H1 (cell line): ENCODE measurements around the gene CTSW. TPM values are rescaled to one million over a fixed set of nuclear protein-coding genes. Genes with fewer than 3 reads are reported as not detected.
"Not testable (repeated sequence)": the region's sequence is repeated elsewhere in the genome, so short reads cannot be mapped to it uniquely, and the experiment has no call there.

Experiments used
- CTCF ChIA-PET: fragments of 300-600 bp; sonication (Branson Sonifier 250); formaldehyde crosslinking; loops from one replicate; lab custom pipeline; 2021; ENCODE audit not compliant: partially characterized antibody; lab: Charles Lee
- POLR2A ChIA-PET: fragments of 300-600 bp; sonication (Branson Sonifier 250); formaldehyde crosslinking; loops from one replicate; lab custom pipeline; 2021; ENCODE audit warnings: inconsistent platforms; ENCODE audit not compliant: partially characterized antibody; lab: Charles Lee
- DNase-seq, 2 experiments: peaks; one replicate each; pipeline versions ENCODE4 v3.0.0 to v3.0.0-alpha.2; 2010 to 2022; ENCODE audit warnings: low spot score in 2 of 2, low read depth in 1 of 2, mixed read lengths in 1 of 2
- FAIRE-seq: peaks from 2 replicates; lab custom pipeline; 2011; peaks lifted over from hg19 to GRCh38; lab: Jason Lieb, UNC
- H2AFZ ChIP-seq: 2 replicates; pipeline ENCODE4 v1.8.1; 2012; ENCODE audit warnings: low read length, inconsistent platforms
- H2AK5ac ChIP-seq: 2 replicates; pipeline ENCODE4 v1.6.1; 2013; ENCODE audit warnings: low read depth, low read length
- H2BK120ac ChIP-seq: replicated peaks from 2 replicates; pipeline ENCODE3; 2013; ENCODE audit warnings: low read depth, low read length, inconsistent platforms
- H2BK12ac ChIP-seq: 2 replicates; pipeline ENCODE4 v1.6.1; 2013; ENCODE audit warnings: low read depth, low read length
- H2BK15ac ChIP-seq: 2 replicates; pipeline ENCODE4 v1.6.1; 2013; ENCODE audit warnings: low read length
- H2BK20ac ChIP-seq: 2 replicates; pipeline ENCODE4 v1.6.1; 2013; ENCODE audit warnings: low read length
- H2BK5ac ChIP-seq: 2 replicates; pipeline ENCODE4 v1.6.1; 2013; ENCODE audit warnings: low read depth, low read length
- H3K14ac ChIP-seq: 2 replicates; pipeline ENCODE4 v1.6.1; 2013; ENCODE audit warnings: inconsistent platforms; ENCODE audit not compliant: insufficient read length
- H3K18ac ChIP-seq: 2 replicates; pipeline ENCODE4 v1.6.1; 2013; ENCODE audit warnings: low read length; ENCODE audit errors: extremely low read depth
- H3K23ac ChIP-seq: 2 replicates; pipeline ENCODE4 v1.6.1; 2013; ENCODE audit warnings: inconsistent platforms; ENCODE audit not compliant: insufficient read length
- H3K23me2 ChIP-seq: 2 replicates; pipeline ENCODE4 v1.6.1; 2013; ENCODE audit warnings: low read depth, low read length
- H3K27ac ChIP-seq: 2 replicates; pipeline ENCODE4 v1.6.1; 2011; ENCODE audit warnings: low read depth, low read length, inconsistent platforms
- H3K27me3 ChIP-seq, 4 experiments: replicated peaks in 1 of 4; 1 replicate in 1 of 4; 2 replicates in 3 of 4; pipeline versions ENCODE4 v1.6.1 to v1.8.1; 2011 to 2013; ENCODE audit warnings: low read length in 3 of 4, mild to moderate bottlenecking in 3 of 4, inconsistent platforms in 2 of 4, mixed read lengths in 2 of 4, moderate library complexity in 1 of 4; ENCODE audit not compliant: control insufficient read depth in 3 of 4, insufficient read depth in 3 of 4; ENCODE audit errors: extremely low read depth in 1 of 4
- H3K36me3 ChIP-seq, 4 experiments: 2 replicates each; pipeline versions ENCODE4 v1.6.1 to v1.8.1; 2011 to 2013; ENCODE audit warnings: mild to moderate bottlenecking in 4 of 4, low read length in 3 of 4, moderate library complexity in 2 of 4, control low read depth in 1 of 4, inconsistent platforms in 1 of 4; ENCODE audit not compliant: insufficient read depth in 4 of 4, control insufficient read depth in 2 of 4
- H3K4ac ChIP-seq: replicated peaks from 2 replicates; pipeline ENCODE3; 2013; ENCODE audit warnings: low read length, low read depth, mixed read lengths, inconsistent platforms; ENCODE audit not compliant: insufficient read length
- H3K4me1 ChIP-seq, 4 experiments: replicated peaks in 1 of 4; 1 replicate in 1 of 4; 2 replicates in 3 of 4; pipeline versions ENCODE4 v1.6.1 to v1.8.1; 2011 to 2013; ENCODE audit warnings: low read length in 3 of 4, inconsistent platforms in 2 of 4, mixed read lengths in 1 of 4; ENCODE audit not compliant: insufficient read depth in 4 of 4, control insufficient read depth in 3 of 4
- H3K4me2 ChIP-seq, 2 experiments: 2 replicates each; pipeline versions ENCODE4 v1.6.1 to v1.8.1; 2011 to 2013; ENCODE audit warnings: low read depth in 2 of 2, low read length in 2 of 2, control low read depth in 1 of 2, inconsistent platforms in 1 of 2, mild to moderate bottlenecking in 1 of 2; ENCODE audit not compliant: insufficient read depth in 1 of 2
- H3K4me3 ChIP-seq, 4 experiments: fragments of 200-600, 300-600 bp in 1 of 4; sonication (generic), shearing (Covaris generic), sonication (Bioruptor Twin) in 1 of 4; 2 replicates each; pipeline versions ENCODE4 v1.5.1 to v1.8.1; 2011 to 2016; ENCODE audit warnings: low read length in 4 of 4, low read depth in 3 of 4, control low read depth in 2 of 4, inconsistent platforms in 2 of 4, mild to moderate bottlenecking in 2 of 4, mixed read lengths in 1 of 4, moderate library complexity in 1 of 4; ENCODE audit not compliant: insufficient read depth in 2 of 4; ENCODE audit errors: extremely low read depth in 1 of 4
- H3K56ac ChIP-seq: replicated peaks from 2 replicates; pipeline ENCODE3; 2013; ENCODE audit warnings: low read depth, mild to moderate bottlenecking, mixed read lengths, low read length, inconsistent platforms; ENCODE audit not compliant: insufficient read length
- H3K79me1 ChIP-seq: 2 replicates; pipeline ENCODE4 v1.6.1; 2013; ENCODE audit warnings: low read depth, low read length, control low read depth
- H3K79me2 ChIP-seq, 2 experiments: 2 replicates each; pipeline versions ENCODE4 v1.6.1 to v1.8.1; 2012 to 2013; ENCODE audit warnings: low read length in 2 of 2, mild to moderate bottlenecking in 2 of 2, inconsistent platforms in 1 of 2; ENCODE audit not compliant: insufficient read depth in 2 of 2, control insufficient read depth in 1 of 2
- H3K9ac ChIP-seq, 4 experiments: replicated peaks in 1 of 4; 1 replicate in 1 of 4; 2 replicates in 3 of 4; pipeline versions ENCODE4 v1.6.1 to v1.8.1; 2011 to 2013; ENCODE audit warnings: low read depth in 3 of 4, low read length in 3 of 4, control low read depth in 2 of 4, mild to moderate bottlenecking in 2 of 4, moderate library complexity in 2 of 4, inconsistent platforms in 1 of 4; ENCODE audit errors: extremely low read depth in 1 of 4
- H3K9me3 ChIP-seq, 2 experiments: 2 replicates each; pipeline versions ENCODE4 v1.6.1 to v1.8.1; 2012 to 2013; ENCODE audit warnings: mild to moderate bottlenecking in 2 of 2, moderate library complexity in 2 of 2, control low read depth in 1 of 2, inconsistent platforms in 1 of 2, low read depth in 1 of 2, low read length in 1 of 2, mixed read lengths in 1 of 2; ENCODE audit not compliant: insufficient read depth in 2 of 2
- H4K20me1 ChIP-seq, 2 experiments: replicated peaks in 1 of 2; 2 replicates each; pipeline versions ENCODE3 to v1.8.1; 2011 to 2013; ENCODE audit warnings: inconsistent platforms in 2 of 2, low read length in 2 of 2, mild to moderate bottlenecking in 1 of 2; ENCODE audit not compliant: insufficient read depth in 2 of 2, control insufficient read depth in 1 of 2
- H4K5ac ChIP-seq: 2 replicates; pipeline ENCODE4 v1.6.1; 2013; ENCODE audit warnings: low read length, low read depth, mixed read lengths, inconsistent platforms; ENCODE audit not compliant: insufficient read length
- H4K8ac ChIP-seq: 2 replicates; pipeline ENCODE4 v1.8.0; 2013; ENCODE audit warnings: mild to moderate bottlenecking, moderate library complexity, low read length, inconsistent platforms; ENCODE audit not compliant: insufficient read depth; ENCODE audit errors: extremely low read depth
- H4K91ac ChIP-seq: replicated peaks from 2 replicates; pipeline ENCODE3; 2013; ENCODE audit warnings: low read length, mixed read lengths, inconsistent platforms; ENCODE audit not compliant: insufficient read length
- WGBS, 2 experiments: shearing (Covaris generic) in 1 of 2; methylation state at CpG; one replicate each; pipeline versions ENCODE4 v1.1.6 to v1.1.7; 2013 to 2015; ENCODE audit warnings: low lambda C conversion rate in 2 of 2, mixed read lengths in 2 of 2, inconsistent platforms in 1 of 2, low coverage in 1 of 2, missing lambda C conversion rate in 1 of 2; ENCODE audit not compliant: insufficient replicate concordance in 2 of 2, insufficient coverage in 1 of 2, insufficient read length in 1 of 2; ENCODE audit errors: extremely low coverage in 1 of 2, missing lambda C conversion rate in 1 of 2; 5-methylcytosine and 5-hydroxymethylcytosine counted together
- polyA plus RNA-seq, 7 experiments: library from polyadenylated mRNA; depleted of rRNA in 3 of 7; stranded (reverse) in 5 of 7; unstranded in 2 of 7; fragments of >200 nt in 5 of 7; fragments of 200-250 nt in 2 of 7; gene quantifications; 1 replicate in 5 of 7; 2 replicates in 1 of 7; 4 replicates in 1 of 7; pipeline versions ENCODE4 v1.2.1 to v1.2.3, GENCODE V29; 2011 to 2013; ENCODE audit warnings: missing spikeins in 2 of 7, mixed read lengths in 2 of 7
- total RNA-seq: library from RNA; stranded (reverse); fragmentation: NEBNext Ultra II Directional; extraction: Animal tissue kit (Norgen Biotek cat#: 25700); gene quantifications from 2 replicates; pipeline ENCODE4 v1.2.1, GENCODE V29; 2021

Gene CTSW
- total and polyA plus RNA-seq, 2 of the 8 experiments (the other 6 are each of a cell fraction or from before 2014, with no cell fraction given), result not detected

- CTCF ChIA-PET, result interaction anchor here (0.6 to 19.6 kb wide), 19 partner anchors 8 to 536 kb away, joined by 3 to 283 read pairs (median 7); partner anchors contain the start of genes AP5B1, C11orf68, CFL1 and EFEMP2
- H2BK120ac ChIP-seq, H4K20me1 ChIP-seq, H4K5ac ChIP-seq, H2BK5ac ChIP-seq, H3K27ac ChIP-seq, H3K79me1 ChIP-seq, H3K4ac ChIP-seq, H3K36me3 ChIP-seq, H2AK5ac ChIP-seq, H4K91ac ChIP-seq, H2BK20ac ChIP-seq, H2BK15ac ChIP-seq, H3K23ac ChIP-seq, FAIRE-seq, H4K8ac ChIP-seq, H3K14ac ChIP-seq, DNase-seq, H3K18ac ChIP-seq, H3K56ac ChIP-seq, H3K9me3 ChIP-seq, H3K79me2 ChIP-seq, H2AFZ ChIP-seq: not testable (repeated sequence)
- Histone ChIP-seq H3K4me2 (peak overlapping the region; percentile 94 to 97), H3K23me2 (peaks cover 25% of the 10 kb centered on the region), H3K4me3 (peak overlapping the region; percentile 74 to 82 (median 78); a peak in 5 of 8 replicates), H3K27me3 (peaks cover 0 to 14% (median 8%) of the 10 kb centered on the region in 4 experiments; a peak in 6 of 7 replicates), H2BK12ac (peak overlapping the region; percentile 50; the same call in 1 of the 2 replicates), H3K9ac (peak overlapping the region in 1 of 4 experiments; percentile 54; a peak in 1 of 7 replicates), H3K4me1 (peaks cover 0 to 30% (median 12%) of the 10 kb centered on the region in 4 experiments; a peak in 5 of 7 replicates)
- POLR2A ChIA-PET, result interaction anchor here (1.1 to 39.7 kb wide), 7 partner anchors 8 to 85 kb away, joined by 3 to 1071 read pairs (median 11); partner anchors contain the start of genes C11orf68, CFL1, EFEMP2 and FOSL1
- 82% methylated on average over 5 of the region's 5 CpGs; no CpG with 5 or more reads in 1 of the 2 experiments for WGBS, 2 experiments
These were observed 12.5 kb downstream of the CTSW start for GRCh38 chr11:65892137-65892540.
